ENCODE results near the gene OFD1.
"Not testable (repeated sequence)": the region's sequence is repeated elsewhere in the genome, so short reads cannot be mapped to it uniquely, and the experiment has no call there.

- TF ChIP-seq POLR2A (IDR thresholded peaks at IDR 0.05; ENCODE audit: low read length); GATA1 (IDR thresholded peaks at IDR 0.05; ENCODE audit: low read depth, low read length): not testable (repeated sequence)
These were observed 4.0 kb upstream of the OFD1 start for GRCh38 chrX:13730523-13730922.

Data from erythroblast (primary cell).